Activated CD8-positive, alpha-beta memory T cell treated with anti-CD3 and anti-CD28 coated beads, Interleukin-2, amount 50 U/mL, for 48 hours (primary cell): ENCODE measurements around the gene KCNK15.

ENCODE experiments used
- DNase-seq: peaks from one replicate; pipeline ENCODE4 v3.0.0-alpha.2; 2020

Gene KCNK15

GRCh38 chr20:44715499-44716308 is 30.0 kb upstream of the KCNK15 start:
- no peak for DNase-seq

GRCh38 chr20:44716309-44717106 is 29.2 kb upstream of the KCNK15 start:
- no peak for DNase-seq

- DNase-seq, result no peak
Observed at GRCh38 chr20:44717986-44718385, 27.7 kb upstream of the KCNK15 start.

GRCh38 chr20:44719841-44720240 is 25.8 kb upstream of the KCNK15 start:
- no peak for DNase-seq

- DNase-seq, result no peak
Observed at GRCh38 chr20:44720621-44720996, 25.1 kb upstream of the KCNK15 start.

GRCh38 chr20:44720997-44721784 is 24.5 kb upstream of the KCNK15 start:
- DNase-seq, result no peak

- DNase-seq, result no peak
Observed at GRCh38 chr20:44721785-44722054, 23.9 kb upstream of the KCNK15 start.

- no peak for DNase-seq
Observed at GRCh38 chr20:44722990-44723389, 22.7 kb upstream of the KCNK15 start.

- no peak for DNase-seq
Observed at GRCh38 chr20:44723391-44723790, 22.3 kb upstream of the KCNK15 start.

- DNase-seq, result no peak
Observed at GRCh38 chr20:44723798-44724362, 21.8 kb upstream of the KCNK15 start.

- DNase-seq, result no peak
Observed at GRCh38 chr20:44724423-44725091, 21.1 kb upstream of the KCNK15 start.

- DNase-seq, result no peak
Observed at GRCh38 chr20:44725837-44726236, 19.8 kb upstream of the KCNK15 start.

GRCh38 chr20:44727039-44727438 is 18.6 kb upstream of the KCNK15 start:
- DNase-seq, result no peak

GRCh38 chr20:44727651-44728050 is 18.0 kb upstream of the KCNK15 start:
- DNase-seq, result no peak

GRCh38 chr20:44728801-44729443 is 16.7 kb upstream of the KCNK15 start:
- no peak for DNase-seq

- DNase-seq, result no peak
Observed at GRCh38 chr20:44730441-44730840, 15.2 kb upstream of the KCNK15 start.

- DNase-seq, result no peak
Observed at GRCh38 chr20:44731657-44732056, 14.0 kb upstream of the KCNK15 start.

- no peak for DNase-seq
Observed at GRCh38 chr20:44732327-44732726, 13.3 kb upstream of the KCNK15 start.

GRCh38 chr20:44733341-44734069 is 12.2 kb upstream of the KCNK15 start:
- DNase-seq, result peak; percentile 79

GRCh38 chr20:44734938-44735337 is 10.7 kb upstream of the KCNK15 start:
- DNase-seq, result no peak

GRCh38 chr20:44735816-44736169 is 9.9 kb upstream of the KCNK15 start:
- DNase-seq, result no peak
